Bronchial epithelial cell (primary cell): ENCODE data around the gene LAG3. TPM values are rescaled to one million over a fixed set of nuclear protein-coding genes. Genes with fewer than 3 reads are reported as not detected.
A peak's percentile ranks its signal among the peaks of the same experiment; 100 is the strongest.

Experiments
- DNase-seq: peaks from one replicate; pipeline ENCODE4 v3.0.0-alpha.2; 2010; ENCODE audit warnings: low read depth
- FAIRE-seq: peaks from 2 replicates; lab custom pipeline; 2011; peaks lifted over from hg19 to GRCh38; lab: Jason Lieb, UNC
- H3K27me3 ChIP-seq: 2 replicates; pipeline ENCODE4 v1.5.1; 2011; ENCODE audit warnings: low read length; ENCODE audit not compliant: control insufficient read depth, insufficient read depth
- H3K36me3 ChIP-seq: 2 replicates; pipeline ENCODE4 v1.5.1; 2011; ENCODE audit warnings: low read length; ENCODE audit not compliant: control insufficient read depth, insufficient read depth
- H3K4me3 ChIP-seq: 2 replicates; pipeline ENCODE4 v1.5.1; 2011; ENCODE audit warnings: mild to moderate bottlenecking, low read depth, low read length, control low read depth
- total RNA-seq: library from RNA; depleted of rRNA; stranded (reverse); fragments of >200 nt; gene quantifications from 2 replicates; pipeline ENCODE4 v1.2.1, GENCODE V29; 2014
- TF ChIP-seq, protein P1 (sequence below): IDR thresholded peaks from 2 replicates; pipeline ENCODE4 v1.5.1; 2011; ENCODE audit warnings: mild to moderate bottlenecking, moderate library complexity, low read length, control low read depth, inconsistent platforms; ENCODE audit not compliant: insufficient read depth, severe bottlenecking

LAG3 gene
- total RNA-seq, 1 donor from 2014 or later, result not detected

DNA sequence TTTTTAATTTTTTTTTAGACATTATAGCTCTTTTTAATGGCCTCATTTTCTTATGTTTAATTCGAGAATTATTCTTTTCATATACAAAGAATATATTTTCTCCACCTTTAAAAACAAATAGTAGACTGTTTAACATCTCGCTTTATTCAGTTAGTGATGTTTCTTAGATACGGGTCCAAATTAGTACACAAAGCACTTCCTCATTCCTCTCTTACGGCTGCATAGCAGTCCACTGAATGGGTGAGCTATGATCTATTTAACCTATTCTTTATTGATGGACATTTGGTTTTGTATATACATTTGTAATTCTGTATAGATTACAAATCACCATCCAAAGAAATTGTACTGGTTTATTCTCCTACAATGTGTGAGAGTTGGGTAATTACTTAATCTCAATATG is 41.0 kb downstream of the LAG3 start:
- no peak for FAIRE-seq
- H3K36me3 ChIP-seq, result no peaks in the 10 kb centered on the region
- no peaks in the 10 kb centered on the region for H3K27me3 ChIP-seq
- TF ChIP-seq, protein P1, sequence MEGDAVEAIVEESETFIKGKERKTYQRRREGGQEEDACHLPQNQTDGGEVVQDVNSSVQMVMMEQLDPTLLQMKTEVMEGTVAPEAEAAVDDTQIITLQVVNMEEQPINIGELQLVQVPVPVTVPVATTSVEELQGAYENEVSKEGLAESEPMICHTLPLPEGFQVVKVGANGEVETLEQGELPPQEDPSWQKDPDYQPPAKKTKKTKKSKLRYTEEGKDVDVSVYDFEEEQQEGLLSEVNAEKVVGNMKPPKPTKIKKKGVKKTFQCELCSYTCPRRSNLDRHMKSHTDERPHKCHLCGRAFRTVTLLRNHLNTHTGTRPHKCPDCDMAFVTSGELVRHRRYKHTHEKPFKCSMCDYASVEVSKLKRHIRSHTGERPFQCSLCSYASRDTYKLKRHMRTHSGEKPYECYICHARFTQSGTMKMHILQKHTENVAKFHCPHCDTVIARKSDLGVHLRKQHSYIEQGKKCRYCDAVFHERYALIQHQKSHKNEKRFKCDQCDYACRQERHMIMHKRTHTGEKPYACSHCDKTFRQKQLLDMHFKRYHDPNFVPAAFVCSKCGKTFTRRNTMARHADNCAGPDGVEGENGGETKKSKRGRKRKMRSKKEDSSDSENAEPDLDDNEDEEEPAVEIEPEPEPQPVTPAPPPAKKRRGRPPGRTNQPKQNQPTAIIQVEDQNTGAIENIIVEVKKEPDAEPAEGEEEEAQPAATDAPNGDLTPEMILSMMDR, result no peak
- no peak overlapping the region for H3K4me3 ChIP-seq
- DNase-seq, result no peak

DNA sequence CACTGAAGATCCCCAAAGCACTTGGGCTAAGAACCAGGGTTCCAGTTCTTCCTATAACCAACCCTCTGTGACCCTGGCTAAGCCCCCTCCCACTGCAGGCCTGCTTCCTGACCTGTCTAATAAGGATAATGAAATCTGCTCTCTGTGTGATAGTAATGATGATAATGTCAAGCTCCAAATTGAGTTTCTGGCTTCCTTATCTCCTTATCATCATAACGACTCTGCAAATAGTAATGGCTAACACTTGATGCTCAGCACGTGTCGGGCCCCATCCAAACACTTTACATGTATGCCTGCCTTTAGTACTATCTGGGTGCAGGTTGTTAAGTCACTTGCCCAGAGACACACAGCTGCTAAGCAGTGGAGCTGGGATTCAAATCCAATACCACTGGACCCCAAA is 44.3 kb downstream of the LAG3 start:
- H3K36me3 ChIP-seq, result no peaks in the 10 kb centered on the region
- peaks cover 6% of the 10 kb centered on the region for H3K27me3 ChIP-seq
- peak; percentile 36 for FAIRE-seq
- no peak for DNase-seq
- TF ChIP-seq, protein P1, result no peak
- H3K4me3 ChIP-seq, result no peak overlapping the region

DNA sequence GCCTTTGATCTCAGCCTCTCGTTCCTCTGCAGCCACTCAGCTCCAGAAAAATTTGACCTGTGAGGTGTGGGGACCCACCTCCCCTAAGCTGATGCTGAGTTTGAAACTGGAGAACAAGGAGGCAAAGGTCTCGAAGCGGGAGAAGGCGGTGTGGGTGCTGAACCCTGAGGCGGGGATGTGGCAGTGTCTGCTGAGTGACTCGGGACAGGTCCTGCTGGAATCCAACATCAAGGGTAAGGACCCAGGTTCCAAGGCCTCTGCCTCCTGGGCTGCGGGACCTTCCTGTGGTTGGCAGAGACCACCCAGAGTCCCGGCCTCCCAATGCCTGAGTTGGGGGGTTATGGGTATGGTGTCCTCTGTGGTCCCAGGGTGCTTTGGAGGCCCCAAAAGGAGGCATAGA is 44.8 kb downstream of the LAG3 start:
- no peak overlapping the region for H3K4me3 ChIP-seq
- H3K36me3 ChIP-seq, result no peaks in the 10 kb centered on the region
- TF ChIP-seq, protein P1, result no peak
- peaks cover 11% of the 10 kb centered on the region for H3K27me3 ChIP-seq
- no peak for FAIRE-seq
- no peak for DNase-seq

DNA sequence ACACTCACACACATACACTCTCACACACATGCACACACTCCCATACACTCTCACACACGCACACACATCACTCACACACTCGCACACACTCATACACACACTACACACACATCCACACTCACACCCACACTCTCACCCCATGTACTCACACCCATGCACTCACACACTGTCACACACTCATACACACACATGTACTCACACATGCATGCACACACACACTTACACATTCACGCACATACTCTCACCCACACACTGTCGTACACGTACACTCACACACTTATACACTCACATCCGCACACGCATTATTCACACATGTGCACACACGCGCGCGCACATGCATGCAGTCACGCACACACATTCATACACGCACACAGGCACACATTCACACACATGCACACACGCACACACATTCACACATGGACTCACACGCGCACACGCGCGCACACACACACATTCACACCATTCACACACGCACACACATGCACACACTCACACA is 45.4 kb downstream of the LAG3 start:
- TF ChIP-seq, protein P1, result no peak
- no peak overlapping the region for H3K4me3 ChIP-seq
- no peak for DNase-seq
- no peaks in the 10 kb centered on the region for H3K36me3 ChIP-seq
- H3K27me3 ChIP-seq, result peaks cover 16% of the 10 kb centered on the region
- FAIRE-seq, result peak; percentile 96

DNA sequence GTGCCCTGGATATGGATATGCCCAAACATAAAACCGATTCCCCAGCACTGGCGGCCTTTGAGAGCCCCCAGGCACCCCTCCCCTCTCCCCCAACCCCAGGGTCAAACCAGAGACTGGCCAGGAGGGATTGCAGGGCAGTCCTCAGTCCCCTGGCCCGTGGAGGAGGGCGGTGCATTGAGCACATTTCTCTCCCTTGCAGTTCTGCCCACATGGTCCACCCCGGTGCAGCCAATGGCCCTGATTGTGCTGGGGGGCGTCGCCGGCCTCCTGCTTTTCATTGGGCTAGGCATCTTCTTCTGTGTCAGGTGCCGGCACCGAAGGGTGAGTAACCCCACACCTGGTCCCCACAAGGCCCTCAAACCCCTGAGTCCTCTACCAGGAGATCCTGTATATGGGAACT is 45.9 kb downstream of the LAG3 start:
- H3K4me3 ChIP-seq, result no peak overlapping the region
- TF ChIP-seq, protein P1, result no peak
- DNase-seq (no peak), FAIRE-seq (no peak)
- peaks cover 21% of the 10 kb centered on the region for H3K27me3 ChIP-seq
- no peaks in the 10 kb centered on the region for H3K36me3 ChIP-seq

DNA sequence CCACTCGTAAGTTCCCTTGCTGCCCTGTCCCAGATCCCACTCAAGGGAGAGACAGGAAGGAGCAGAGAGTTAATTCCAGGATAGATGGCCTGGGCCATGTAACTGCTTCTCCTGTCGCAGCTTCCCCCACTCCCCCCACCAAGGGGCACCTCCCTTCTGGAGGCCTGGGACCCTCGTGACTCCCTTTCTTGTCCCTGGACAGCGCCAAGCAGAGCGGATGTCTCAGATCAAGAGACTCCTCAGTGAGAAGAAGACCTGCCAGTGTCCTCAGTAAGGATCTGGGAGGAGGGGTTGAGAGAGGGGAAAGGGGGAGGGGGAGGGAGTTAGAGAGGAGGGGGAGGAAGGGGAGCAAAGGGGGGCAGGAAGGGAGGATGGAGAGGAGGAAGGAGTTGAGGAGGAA is 46.3 kb downstream of the LAG3 start:
- TF ChIP-seq, protein P1, result no peak
- no peak for FAIRE-seq
- Histone ChIP-seq H3K36me3 (no peaks in the 10 kb centered on the region), H3K27me3 (peaks cover 21% of the 10 kb centered on the region), H3K4me3 (no peak overlapping the region)
- DNase-seq, result no peak
